ENCODE data around the gene MAGI2.
"Not testable (repeated sequence)": the region's sequence is repeated elsewhere in the genome, so short reads cannot be mapped to it uniquely, and the experiment has no call there.

Gene MAGI2

DNA sequence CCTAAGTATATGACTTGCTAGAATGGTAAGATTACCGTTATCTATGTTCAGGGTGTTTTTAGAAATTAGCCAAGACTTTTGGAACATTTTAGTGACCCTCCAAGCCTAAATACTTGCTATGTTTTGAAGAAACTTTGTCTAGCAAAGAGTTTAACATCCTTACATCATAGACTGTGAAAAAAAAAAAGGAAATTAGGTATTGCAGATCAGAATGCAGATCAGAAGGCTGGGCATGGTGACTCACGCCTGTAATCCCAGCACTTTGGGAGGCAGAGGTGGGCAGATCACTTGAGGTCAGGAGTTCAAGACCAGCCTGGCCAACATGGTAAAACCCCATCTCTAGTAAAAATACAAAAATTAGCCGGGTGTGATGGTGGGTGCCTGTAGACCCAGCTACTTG is 10.7 kb downstream of the MAGI2 start:
- not testable (repeated sequence) for DNase-seq

DNA sequence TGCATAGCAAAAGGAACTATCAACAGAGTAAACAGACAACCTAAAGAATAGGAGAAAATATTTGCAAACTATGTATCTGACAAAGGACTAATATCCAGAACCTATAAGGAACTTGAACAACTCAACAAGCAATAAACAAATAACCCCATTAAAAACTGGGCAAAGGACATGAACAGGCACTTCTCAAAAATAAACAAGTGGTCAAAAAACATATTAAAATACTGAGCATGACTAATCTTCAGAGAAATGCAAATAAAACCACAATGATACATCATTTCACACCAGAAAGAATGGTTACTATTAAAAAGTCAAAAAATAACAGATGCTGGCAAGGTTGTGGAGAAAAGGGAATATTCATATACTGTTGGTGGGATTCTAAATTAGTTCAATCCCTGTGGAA is 17.1 kb downstream of the MAGI2 start:
- DNase-seq, result no peak

DNA sequence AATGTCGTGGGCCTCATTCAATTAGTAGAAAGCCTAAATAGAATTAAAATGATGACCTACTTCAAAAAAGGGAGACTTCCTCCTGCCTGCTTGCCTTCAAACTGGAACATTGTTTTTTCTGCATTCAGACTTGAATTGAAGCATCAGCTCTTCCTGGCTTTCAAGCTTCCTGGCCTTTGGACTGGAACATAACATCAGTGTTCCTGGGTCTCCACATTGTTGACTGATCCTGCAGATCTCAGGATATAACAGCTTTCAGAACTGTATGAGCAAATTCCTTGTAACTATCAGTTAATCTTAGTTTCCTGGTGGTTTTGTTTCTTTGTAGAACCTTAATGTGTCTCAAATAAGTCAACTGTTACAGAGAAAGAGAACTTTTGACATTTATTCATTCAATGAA is 18.6 kb downstream of the MAGI2 start:
- no peak for DNase-seq

DNA sequence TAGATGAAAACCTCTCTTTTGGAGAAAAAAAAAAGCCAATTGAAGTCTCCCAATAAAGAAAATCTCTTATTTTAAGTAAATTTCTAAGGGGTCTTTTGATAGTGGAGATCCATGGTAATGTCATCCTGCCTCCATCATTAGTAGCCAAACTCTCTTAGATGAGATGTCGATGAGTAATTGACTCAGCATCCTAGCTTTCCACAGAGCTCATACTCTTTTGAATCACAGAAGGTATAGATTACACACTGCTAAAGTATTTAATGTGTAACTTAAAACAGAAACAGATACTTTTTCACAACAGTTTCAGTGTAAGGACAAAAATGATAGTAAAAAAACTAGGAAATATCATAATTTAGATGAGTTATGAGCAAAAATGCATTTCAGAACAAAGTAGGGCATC is 19.4 kb downstream of the MAGI2 start:
- DNase-seq, result no peak

- DNase-seq, result no peak
Observed at GRCh38 chr7:79430391-79430790, 23.1 kb downstream of the MAGI2 start.

DNA sequence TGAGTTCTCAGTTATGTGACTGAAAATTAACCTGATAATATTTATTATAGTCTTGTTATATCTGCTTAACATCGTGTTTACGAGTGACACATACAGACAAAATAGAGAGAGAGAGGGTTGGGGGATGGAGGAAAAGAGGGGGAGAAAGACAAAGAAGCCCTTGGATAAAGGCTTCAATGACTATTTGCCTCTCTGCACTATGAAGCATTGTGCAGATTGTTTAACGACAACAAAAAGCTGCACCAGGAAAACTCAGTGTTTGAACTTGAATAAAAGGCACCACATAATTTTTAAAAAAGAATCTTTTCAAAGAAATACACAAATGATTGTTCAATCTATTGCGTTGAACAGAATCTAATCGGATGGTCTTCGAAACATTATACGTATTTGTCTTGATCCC is 27.8 kb downstream of the MAGI2 start:
- DNase-seq, result no peak

- DNase-seq, result no peak
Observed at GRCh38 chr7:79421751-79422150, 31.7 kb downstream of the MAGI2 start.

GRCh38 chr7:79420464-79420863 is 33.0 kb downstream of the MAGI2 start:
- DNase-seq, result no peak

GRCh38 chr7:79414910-79415309 is 38.6 kb downstream of the MAGI2 start:
- no peak for DNase-seq

- DNase-seq, result no peak
Observed at GRCh38 chr7:79412915-79413314, 40.6 kb downstream of the MAGI2 start.

GRCh38 chr7:79412438-79412837 is 41.0 kb downstream of the MAGI2 start:
- DNase-seq, result no peak

- DNase-seq, result no peak
Observed at GRCh38 chr7:79410345-79410744, 43.1 kb downstream of the MAGI2 start.

DNA sequence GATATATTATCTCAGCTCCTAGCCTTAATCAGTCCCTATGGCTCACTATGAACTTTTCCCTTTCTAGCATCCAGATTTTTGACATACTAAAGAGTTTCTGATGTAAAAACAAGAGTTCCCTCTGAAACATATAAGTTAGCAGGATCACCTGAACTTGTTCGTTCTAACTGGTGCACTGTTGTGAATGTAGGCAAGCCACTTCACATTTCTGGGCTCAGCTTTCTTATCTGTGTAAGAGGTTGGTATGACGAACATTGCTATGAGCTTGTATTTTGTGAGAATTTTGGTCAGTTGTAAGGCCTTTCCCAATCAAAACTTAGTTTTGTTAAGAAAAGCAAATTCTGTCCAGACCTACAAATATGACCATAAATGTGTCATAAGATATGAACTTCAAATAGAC is 46.1 kb downstream of the MAGI2 start:
- DNase-seq, result no peak

- DNase-seq, result no peak
Observed at GRCh38 chr7:79406371-79406770, 47.1 kb downstream of the MAGI2 start.

DNA sequence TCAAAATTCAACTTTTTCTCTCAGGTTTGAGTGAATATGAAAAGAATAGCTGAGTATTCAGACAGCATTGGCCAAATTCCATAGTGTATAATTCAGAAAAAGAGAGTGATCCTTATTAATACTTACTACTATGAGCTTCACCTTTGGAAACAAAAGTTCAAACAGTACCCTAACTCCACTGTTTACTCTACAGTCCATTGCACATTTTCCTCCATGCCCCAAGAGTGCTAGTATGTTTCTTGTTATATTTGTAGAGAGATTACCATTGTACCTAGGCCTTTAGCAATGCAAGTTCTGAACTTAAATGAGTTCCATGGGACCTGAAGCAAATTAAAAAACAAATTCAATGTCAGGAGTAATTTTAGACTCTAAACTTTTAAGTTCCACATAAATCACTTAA is 48.1 kb downstream of the MAGI2 start:
- no peak for DNase-seq

DNA sequence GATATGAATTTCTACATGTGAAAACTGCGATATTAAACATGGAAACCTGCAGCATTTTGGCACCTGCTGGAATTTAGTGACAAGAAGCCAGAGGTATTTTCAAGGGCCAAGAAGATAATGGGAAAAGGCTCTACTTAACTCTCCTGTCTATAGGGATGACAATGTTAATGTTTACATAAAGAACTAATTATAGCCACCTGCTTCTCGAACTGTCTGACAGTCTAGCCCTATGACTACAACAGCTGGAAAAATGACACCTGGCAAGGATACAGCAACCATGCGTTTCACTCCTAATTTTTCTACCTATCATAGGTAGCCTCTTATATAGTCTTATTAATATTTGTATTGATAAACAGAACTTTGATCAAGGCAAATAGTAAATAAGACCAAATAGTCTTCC is 49.6 kb downstream of the MAGI2 start:
- DNase-seq, result no peak

DNA sequence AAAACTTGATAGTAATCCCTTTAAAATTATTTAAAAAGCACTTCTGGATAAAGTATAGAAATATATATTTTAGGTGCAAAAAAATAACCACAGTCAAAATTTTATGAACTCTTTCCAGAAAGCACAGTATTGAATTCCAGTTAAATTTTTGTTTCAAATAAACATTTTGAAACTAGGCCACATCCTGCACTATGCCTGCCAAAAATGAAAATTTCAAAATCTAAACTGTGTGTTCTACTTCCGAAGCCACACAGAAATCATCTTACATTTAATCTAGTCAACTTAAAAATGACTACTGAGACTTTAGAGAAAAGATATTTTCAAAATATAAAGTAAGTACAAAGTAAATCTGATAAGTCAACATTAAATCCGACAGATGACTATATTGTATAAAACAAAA is 50.0 kb downstream of the MAGI2 start:
- DNase-seq, result no peak

GRCh38 chr7:79401254-79401653 is 52.2 kb downstream of the MAGI2 start:
- no peak for DNase-seq

GRCh38 chr7:79400222-79400621 is 53.2 kb downstream of the MAGI2 start:
- no peak for DNase-seq

DNA sequence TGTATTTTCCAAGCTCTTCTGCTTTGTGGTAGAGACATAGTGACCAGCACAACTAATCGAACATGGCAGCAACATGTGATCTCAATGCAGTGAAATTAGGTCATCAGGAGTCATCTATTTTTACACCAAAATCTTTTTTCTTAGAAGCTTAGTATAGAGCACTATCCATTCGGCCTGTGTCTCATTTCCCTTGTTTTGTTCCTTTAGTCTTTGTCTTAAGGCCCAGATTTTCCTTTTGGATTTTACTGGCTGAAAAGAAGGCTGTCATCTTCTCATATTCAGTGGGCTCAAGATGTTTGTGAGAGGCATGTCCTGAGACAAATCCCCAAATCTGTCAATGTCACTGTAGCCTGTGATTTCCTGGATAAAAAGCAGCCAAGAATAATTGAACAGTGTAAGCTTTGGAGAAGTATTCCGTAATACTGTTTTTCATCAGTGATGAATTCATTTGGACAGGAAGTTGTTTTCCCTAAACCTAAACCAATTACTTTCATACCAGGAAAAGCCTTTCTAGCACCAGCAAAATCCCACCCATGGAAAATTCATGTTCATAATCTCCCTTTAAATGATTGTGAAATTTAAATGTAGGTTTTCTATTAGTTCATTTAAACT is 55.2 kb downstream of the MAGI2 start:
- DNase-seq, result no peak

DNA sequence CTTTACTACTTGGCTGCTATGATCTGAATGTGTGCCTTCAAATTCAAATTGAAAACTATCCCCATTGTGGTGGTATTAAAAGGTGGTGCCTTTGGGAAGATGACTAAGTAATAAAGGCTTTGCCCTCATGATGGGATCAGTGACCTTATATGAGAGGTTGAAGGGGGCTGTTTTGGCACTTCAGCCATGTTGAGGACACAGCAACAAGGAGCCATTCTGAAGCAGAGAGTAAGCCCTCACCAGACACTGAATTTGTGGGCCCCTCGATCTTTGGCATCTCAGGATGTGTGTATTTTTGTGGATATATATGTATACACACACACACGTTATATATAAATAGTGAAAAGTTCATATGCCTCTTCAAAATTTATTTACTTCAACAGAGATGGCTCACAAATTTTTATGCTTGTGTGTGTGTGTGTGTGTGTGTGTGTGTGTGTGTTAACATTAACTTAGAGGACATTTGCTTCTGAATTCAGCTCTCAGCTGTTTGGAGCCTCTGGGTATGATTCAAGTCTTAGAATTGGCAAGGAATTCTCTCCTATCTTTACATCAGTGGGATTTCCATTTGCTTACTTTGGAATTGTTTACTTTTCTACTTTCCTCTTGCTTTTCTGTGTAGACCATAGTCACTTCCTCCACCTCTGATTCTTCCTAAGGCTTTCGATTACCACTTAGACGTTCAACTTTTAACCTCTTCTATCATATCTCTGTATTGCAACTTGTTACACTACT is 66.6 kb downstream of the MAGI2 start:
- DNase-seq, result no peak

DNA sequence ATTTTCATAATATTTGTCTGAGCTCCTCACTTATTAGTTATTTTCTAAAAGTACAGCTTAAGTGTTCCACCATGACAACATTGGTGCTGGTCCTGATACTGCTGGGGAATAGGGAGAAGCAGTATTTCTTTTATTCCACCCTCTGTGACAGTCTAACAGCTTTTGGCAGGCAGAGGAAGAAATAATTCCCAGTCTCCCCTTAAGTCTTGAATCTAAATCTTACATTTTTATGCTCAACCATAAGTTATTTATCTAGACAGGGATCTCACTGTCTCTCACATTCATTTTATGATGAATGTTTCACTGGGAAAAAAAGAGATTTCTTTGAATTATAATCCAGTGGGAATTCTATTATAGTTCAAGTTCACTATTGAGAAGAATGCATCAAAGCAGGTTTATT is 71.5 kb downstream of the MAGI2 start:
- DNase-seq, result no peak

DNA sequence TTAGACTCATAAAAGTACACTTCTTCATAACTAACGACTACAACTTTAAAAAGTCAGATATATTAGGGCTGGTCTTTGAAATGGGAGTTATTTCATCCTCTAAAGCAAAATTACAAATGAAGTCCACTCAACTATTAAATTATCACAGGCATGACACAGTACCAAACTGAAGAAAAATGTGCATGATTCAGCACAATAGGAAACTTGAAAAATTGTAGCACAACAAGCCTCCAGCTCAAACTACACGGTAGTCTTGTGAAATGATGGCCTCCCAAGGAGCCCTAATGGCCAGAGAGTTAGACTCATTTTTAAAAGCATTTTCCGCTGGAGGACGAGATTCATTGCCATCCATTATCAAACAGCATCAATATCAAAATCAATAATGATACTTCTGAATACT is 76.4 kb downstream of the MAGI2 start:
- DNase-seq, result no peak

GRCh38 chr7:79376299-79377025 is 77.0 kb downstream of the MAGI2 start:
- no peak for DNase-seq

Data from activated CD8-positive, alpha-beta memory T cell treated with anti-CD3 and anti-CD28 coated beads, Interleukin-2, amount 50 U/mL, for 4 hours (primary cell).